ENCODE measurements around the gene HERC6. TPM values are rescaled to one million over a fixed set of nuclear protein-coding genes. Genes with fewer than 3 reads are reported as not detected.
A peak's percentile ranks its signal among the peaks of the same experiment; 100 is the strongest.

HERC6 gene
- total and polyA plus RNA-seq, 2 of the 8 experiments (the other 6 are each of a cell fraction or from before 2014, with no cell fraction given), result 3.7 to 3.8 TPM

DNA sequence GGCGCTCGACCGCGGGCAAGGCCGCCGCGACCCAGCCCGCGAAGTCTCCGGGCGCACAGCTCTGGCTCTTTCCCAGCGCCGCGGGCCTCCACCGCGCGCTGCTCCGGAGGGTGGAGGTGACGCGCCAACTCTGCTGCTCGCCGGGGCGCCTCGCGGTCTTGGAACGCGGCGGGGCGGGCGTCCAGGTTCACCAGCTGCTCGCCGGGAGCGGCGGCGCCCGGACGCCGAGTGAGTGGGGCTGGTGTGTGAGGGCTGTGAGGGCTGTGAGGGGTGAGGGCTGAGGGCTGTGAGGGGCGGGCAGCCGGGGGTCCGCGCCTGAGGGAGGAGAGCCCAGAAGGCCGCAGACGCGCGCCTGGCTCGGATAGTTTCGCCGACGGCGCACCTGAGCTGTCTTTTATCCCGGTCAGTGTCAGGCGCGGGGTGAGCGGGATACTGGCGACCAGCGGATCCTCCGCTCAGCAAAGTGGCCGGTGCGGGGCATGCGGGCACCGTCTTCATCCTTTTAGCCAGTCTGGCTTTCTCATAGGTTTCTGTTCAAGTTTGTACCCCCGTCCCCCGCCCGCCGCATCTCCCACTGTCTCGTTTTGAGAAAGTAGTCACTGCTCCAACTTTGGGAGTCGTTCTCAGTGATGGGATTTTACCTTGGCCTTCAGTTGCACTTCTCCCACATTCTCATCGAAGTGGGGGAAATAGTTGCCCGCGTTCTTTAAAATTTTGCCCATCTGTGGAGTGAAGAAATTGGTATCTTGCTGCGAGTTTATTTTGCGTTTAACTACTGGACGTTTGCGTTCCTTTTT, 78.9 kb downstream of the HERC6 start (continued):
- TF ChIP-seq, protein P1, sequence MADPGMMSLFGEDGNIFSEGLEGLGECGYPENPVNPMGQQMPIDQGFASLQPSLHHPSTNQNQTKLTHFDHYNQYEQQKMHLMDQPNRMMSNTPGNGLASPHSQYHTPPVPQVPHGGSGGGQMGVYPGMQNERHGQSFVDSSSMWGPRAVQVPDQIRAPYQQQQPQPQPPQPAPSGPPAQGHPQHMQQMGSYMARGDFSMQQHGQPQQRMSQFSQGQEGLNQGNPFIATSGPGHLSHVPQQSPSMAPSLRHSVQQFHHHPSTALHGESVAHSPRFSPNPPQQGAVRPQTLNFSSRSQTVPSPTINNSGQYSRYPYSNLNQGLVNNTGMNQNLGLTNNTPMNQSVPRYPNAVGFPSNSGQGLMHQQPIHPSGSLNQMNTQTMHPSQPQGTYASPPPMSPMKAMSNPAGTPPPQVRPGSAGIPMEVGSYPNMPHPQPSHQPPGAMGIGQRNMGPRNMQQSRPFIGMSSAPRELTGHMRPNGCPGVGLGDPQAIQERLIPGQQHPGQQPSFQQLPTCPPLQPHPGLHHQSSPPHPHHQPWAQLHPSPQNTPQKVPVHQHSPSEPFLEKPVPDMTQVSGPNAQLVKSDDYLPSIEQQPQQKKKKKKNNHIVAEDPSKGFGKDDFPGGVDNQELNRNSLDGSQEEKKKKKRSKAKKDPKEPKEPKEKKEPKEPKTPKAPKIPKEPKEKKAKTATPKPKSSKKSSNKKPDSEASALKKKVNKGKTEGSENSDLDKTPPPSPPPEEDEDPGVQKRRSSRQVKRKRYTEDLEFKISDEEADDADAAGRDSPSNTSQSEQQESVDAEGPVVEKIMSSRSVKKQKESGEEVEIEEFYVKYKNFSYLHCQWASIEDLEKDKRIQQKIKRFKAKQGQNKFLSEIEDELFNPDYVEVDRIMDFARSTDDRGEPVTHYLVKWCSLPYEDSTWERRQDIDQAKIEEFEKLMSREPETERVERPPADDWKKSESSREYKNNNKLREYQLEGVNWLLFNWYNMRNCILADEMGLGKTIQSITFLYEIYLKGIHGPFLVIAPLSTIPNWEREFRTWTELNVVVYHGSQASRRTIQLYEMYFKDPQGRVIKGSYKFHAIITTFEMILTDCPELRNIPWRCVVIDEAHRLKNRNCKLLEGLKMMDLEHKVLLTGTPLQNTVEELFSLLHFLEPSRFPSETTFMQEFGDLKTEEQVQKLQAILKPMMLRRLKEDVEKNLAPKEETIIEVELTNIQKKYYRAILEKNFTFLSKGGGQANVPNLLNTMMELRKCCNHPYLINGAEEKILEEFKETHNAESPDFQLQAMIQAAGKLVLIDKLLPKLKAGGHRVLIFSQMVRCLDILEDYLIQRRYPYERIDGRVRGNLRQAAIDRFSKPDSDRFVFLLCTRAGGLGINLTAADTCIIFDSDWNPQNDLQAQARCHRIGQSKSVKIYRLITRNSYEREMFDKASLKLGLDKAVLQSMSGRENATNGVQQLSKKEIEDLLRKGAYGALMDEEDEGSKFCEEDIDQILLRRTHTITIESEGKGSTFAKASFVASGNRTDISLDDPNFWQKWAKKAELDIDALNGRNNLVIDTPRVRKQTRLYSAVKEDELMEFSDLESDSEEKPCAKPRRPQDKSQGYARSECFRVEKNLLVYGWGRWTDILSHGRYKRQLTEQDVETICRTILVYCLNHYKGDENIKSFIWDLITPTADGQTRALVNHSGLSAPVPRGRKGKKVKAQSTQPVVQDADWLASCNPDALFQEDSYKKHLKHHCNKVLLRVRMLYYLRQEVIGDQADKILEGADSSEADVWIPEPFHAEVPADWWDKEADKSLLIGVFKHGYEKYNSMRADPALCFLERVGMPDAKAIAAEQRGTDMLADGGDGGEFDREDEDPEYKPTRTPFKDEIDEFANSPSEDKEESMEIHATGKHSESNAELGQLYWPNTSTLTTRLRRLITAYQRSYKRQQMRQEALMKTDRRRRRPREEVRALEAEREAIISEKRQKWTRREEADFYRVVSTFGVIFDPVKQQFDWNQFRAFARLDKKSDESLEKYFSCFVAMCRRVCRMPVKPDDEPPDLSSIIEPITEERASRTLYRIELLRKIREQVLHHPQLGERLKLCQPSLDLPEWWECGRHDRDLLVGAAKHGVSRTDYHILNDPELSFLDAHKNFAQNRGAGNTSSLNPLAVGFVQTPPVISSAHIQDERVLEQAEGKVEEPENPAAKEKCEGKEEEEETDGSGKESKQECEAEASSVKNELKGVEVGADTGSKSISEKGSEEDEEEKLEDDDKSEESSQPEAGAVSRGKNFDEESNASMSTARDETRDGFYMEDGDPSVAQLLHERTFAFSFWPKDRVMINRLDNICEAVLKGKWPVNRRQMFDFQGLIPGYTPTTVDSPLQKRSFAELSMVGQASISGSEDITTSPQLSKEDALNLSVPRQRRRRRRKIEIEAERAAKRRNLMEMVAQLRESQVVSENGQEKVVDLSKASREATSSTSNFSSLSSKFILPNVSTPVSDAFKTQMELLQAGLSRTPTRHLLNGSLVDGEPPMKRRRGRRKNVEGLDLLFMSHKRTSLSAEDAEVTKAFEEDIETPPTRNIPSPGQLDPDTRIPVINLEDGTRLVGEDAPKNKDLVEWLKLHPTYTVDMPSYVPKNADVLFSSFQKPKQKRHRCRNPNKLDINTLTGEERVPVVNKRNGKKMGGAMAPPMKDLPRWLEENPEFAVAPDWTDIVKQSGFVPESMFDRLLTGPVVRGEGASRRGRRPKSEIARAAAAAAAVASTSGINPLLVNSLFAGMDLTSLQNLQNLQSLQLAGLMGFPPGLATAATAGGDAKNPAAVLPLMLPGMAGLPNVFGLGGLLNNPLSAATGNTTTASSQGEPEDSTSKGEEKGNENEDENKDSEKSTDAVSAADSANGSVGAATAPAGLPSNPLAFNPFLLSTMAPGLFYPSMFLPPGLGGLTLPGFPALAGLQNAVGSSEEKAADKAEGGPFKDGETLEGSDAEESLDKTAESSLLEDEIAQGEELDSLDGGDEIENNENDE (IDR thresholded peaks at IDR 0.05; ENCODE audit: insufficient replicate concordance, low read length), result no peak
- TF ChIP-seq ASH2L (IDR thresholded peaks at IDR 0.05; ENCODE audit: low read length), result peak; percentile 49
- no peak for TF ChIP-seq CEBPB (IDR thresholded peaks at IDR 0.05; ENCODE audit: low read depth, low read length)
- peak; percentile 86 for TF ChIP-seq KDM4A (IDR thresholded peaks at IDR 0.05; ENCODE audit: low read depth, low read length, severe bottlenecking)
- peak; percentile 54; the same call in 1 of the 2 replicates for TF ChIP-seq SUZ12 (IDR thresholded peaks at IDR 0.05; ENCODE audit: low read length)
- TF ChIP-seq NANOG (IDR thresholded peaks at IDR 0.05; ENCODE audit: insufficient read depth, low read depth, low read length, poor library complexity, severe bottlenecking), result no peak
- TF ChIP-seq MAFK (IDR thresholded peaks at IDR 0.05; ENCODE audit: low read depth, low read length), result no peak
- TF ChIP-seq RNF2 (IDR thresholded peaks at IDR 0.05; ENCODE audit: borderline replicate concordance, low read depth, low read length, missing control alignments, poor library complexity, severe bottlenecking), result peak; percentile 20
- TF ChIP-seq PHF8 (conservative IDR thresholded peaks at IDR 0.05; ENCODE audit: low read depth, low read length), result peak; percentile 16; the same call in 1 of the 2 replicates

Measured in H1 (cell line).